ENCODE data around the gene SDCBP2.

GRCh38 chr20:1367479-1367878, 38.5 kb upstream of the SDCBP2 start:
- TF ChIP-seq, protein P1, sequence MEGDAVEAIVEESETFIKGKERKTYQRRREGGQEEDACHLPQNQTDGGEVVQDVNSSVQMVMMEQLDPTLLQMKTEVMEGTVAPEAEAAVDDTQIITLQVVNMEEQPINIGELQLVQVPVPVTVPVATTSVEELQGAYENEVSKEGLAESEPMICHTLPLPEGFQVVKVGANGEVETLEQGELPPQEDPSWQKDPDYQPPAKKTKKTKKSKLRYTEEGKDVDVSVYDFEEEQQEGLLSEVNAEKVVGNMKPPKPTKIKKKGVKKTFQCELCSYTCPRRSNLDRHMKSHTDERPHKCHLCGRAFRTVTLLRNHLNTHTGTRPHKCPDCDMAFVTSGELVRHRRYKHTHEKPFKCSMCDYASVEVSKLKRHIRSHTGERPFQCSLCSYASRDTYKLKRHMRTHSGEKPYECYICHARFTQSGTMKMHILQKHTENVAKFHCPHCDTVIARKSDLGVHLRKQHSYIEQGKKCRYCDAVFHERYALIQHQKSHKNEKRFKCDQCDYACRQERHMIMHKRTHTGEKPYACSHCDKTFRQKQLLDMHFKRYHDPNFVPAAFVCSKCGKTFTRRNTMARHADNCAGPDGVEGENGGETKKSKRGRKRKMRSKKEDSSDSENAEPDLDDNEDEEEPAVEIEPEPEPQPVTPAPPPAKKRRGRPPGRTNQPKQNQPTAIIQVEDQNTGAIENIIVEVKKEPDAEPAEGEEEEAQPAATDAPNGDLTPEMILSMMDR (IDR thresholded peaks at IDR 0.05): no peak
- TF ChIP-seq POLR2A (IDR thresholded peaks at IDR 0.05): no peak
